ENCODE results near the gene ETV1. TPM values are rescaled to one million over a fixed set of nuclear protein-coding genes. Genes with fewer than 3 reads are reported as not detected.

The ETV1 gene
- total RNA-seq, 1 experiment from 2014 or later: 45.9 TPM

GRCh38 chr7:13886356-13886755 lies 103.1 kb downstream of the ETV1 start:
- intact Hi-C loops (cut with micrococcal nuclease; ENCODE audit: unreplicated experiment): no loop called here
- Mint-ChIP-seq H3K27me3 (ENCODE audit: unreplicated experiment) (no peaks in the 10 kb centered on the region), H3K4me3 (ENCODE audit: low read depth, unreplicated experiment) (no peak overlapping the region), H3K36me3 (ENCODE audit: insufficient read depth, unreplicated experiment) (no peaks in the 10 kb centered on the region), H3K4me1 (ENCODE audit: low read depth, unreplicated experiment) (no peaks in the 10 kb centered on the region), H3K9me3 (ENCODE audit: low read depth, unreplicated experiment) (no peaks in the 10 kb centered on the region), H3K27ac (ENCODE audit: unreplicated experiment) (no peak overlapping the region)
- no peak for DNase-seq
- no TSS peak for BruUV-seq (replicated peaks)
- no peak for TF ChIP-seq CTCF (IDR thresholded peaks at IDR 0.05; ENCODE audit: unreplicated experiment)
- CTCF ChIA-PET: no interaction called here

GRCh38 chr7:13882051-13882450 lies 107.4 kb downstream of the ETV1 start:
- Mint-ChIP-seq H3K4me3 (ENCODE audit: low read depth, unreplicated experiment) (no peak overlapping the region), H3K4me1 (ENCODE audit: low read depth, unreplicated experiment) (peaks cover 9% of the 10 kb centered on the region), H3K9me3 (ENCODE audit: low read depth, unreplicated experiment) (peaks cover 4% of the 10 kb centered on the region), H3K36me3 (ENCODE audit: insufficient read depth, unreplicated experiment) (no peaks in the 10 kb centered on the region), H3K27ac (ENCODE audit: unreplicated experiment) (no peak overlapping the region), H3K27me3 (ENCODE audit: unreplicated experiment) (no peaks in the 10 kb centered on the region)
- TF ChIP-seq CTCF (IDR thresholded peaks at IDR 0.05; ENCODE audit: unreplicated experiment): no peak
- DNase-seq: no peak
- no TSS peak for BruUV-seq (replicated peaks)
- CTCF ChIA-PET: no interaction called here
- intact Hi-C loops (cut with micrococcal nuclease; ENCODE audit: unreplicated experiment): no loop called here

- intact Hi-C loops (cut with micrococcal nuclease; ENCODE audit: unreplicated experiment): no loop called here
- Mint-ChIP-seq H3K4me1 (ENCODE audit: low read depth, unreplicated experiment) (peaks cover 9% of the 10 kb centered on the region), H3K27ac (ENCODE audit: unreplicated experiment) (no peak overlapping the region), H3K4me3 (ENCODE audit: low read depth, unreplicated experiment) (no peak overlapping the region), H3K9me3 (ENCODE audit: low read depth, unreplicated experiment) (peaks cover 4% of the 10 kb centered on the region), H3K27me3 (ENCODE audit: unreplicated experiment) (no peaks in the 10 kb centered on the region), H3K36me3 (ENCODE audit: insufficient read depth, unreplicated experiment) (no peaks in the 10 kb centered on the region)
- TF ChIP-seq CTCF (IDR thresholded peaks at IDR 0.05; ENCODE audit: unreplicated experiment): no peak
- BruUV-seq (replicated peaks): no TSS peak
- CTCF ChIA-PET: no interaction called here
- DNase-seq: no peak
These were observed 108.7 kb downstream of the ETV1 start for GRCh38 chr7:13880789-13881188.

GRCh38 chr7:13879994-13880686 lies 109.3 kb downstream of the ETV1 start:
- no peak for TF ChIP-seq CTCF (IDR thresholded peaks at IDR 0.05; ENCODE audit: unreplicated experiment)
- DNase-seq: no peak
- no peaks in the 10 kb centered on the region for H3K27me3 Mint-ChIP-seq (ENCODE audit: unreplicated experiment)
- H3K4me3 Mint-ChIP-seq (ENCODE audit: low read depth, unreplicated experiment): no peak overlapping the region
- CTCF ChIA-PET: interaction anchor here (0.7 kb wide), 1 partner anchor 1230 kb away, joined by 3 read pairs; no protein-coding TSS in a partner anchor
- H3K9me3 Mint-ChIP-seq (ENCODE audit: low read depth, unreplicated experiment): peaks cover 4% of the 10 kb centered on the region
- intact Hi-C loops (cut with micrococcal nuclease; ENCODE audit: unreplicated experiment): no loop called here
- BruUV-seq (replicated peaks): no TSS peak
- no peak overlapping the region for H3K27ac Mint-ChIP-seq (ENCODE audit: unreplicated experiment)
- no peaks in the 10 kb centered on the region for H3K36me3 Mint-ChIP-seq (ENCODE audit: insufficient read depth, unreplicated experiment)
- H3K4me1 Mint-ChIP-seq (ENCODE audit: low read depth, unreplicated experiment): peaks cover 9% of the 10 kb centered on the region

All from Calu3 (cell line).